CD1c-positive myeloid dendritic cell (primary cell): ENCODE measurements around the gene PSMF1.
A peak's percentile ranks its signal among the peaks of the same experiment; 100 is the strongest.
"Not testable (repeated sequence)": the region's sequence is repeated elsewhere in the genome, so short reads cannot be mapped to it uniquely, and the experiment has no call there.

Experiments used
- DNase-seq: peaks from one replicate; pipeline ENCODE4 v3.0.0-alpha.2; 2016; ENCODE audit errors: extremely low spot score

PSMF1 gene

GRCh38 chr20:1215386-1216170 lies 97.2 kb downstream of the PSMF1 start:
- peak; percentile 34 for DNase-seq

- not testable (repeated sequence) for DNase-seq
Observed at GRCh38 chr20:1216527-1217427, 98.4 kb downstream of the PSMF1 start.
